Endothelial cell of umbilical vein (primary cell): Measurements from ENCODE around the gene ATXN1. TPM values are rescaled to one million over a fixed set of nuclear protein-coding genes. Genes with fewer than 3 reads are reported as not detected.

Source experiments
- BruUV-seq: library from RNA; stranded (reverse); fragments of 400-500 nt; replicated peaks from 2 replicates; lab custom pipeline; 2021; lab: Mats Ljungman, UMichigan
- CTCF ChIA-PET: fragments of 300-600, 350-600 bp; sonication (Branson Sonifier 250); formaldehyde crosslinking; loops from one replicate; lab custom pipeline; 2021; ENCODE audit warnings: antibody characterized with exemption, inconsistent platforms; lab: Charles Lee
- POLR2A ChIA-PET: fragments of 300-600, 350-600 bp; sonication (Branson Sonifier 250); formaldehyde crosslinking; loops from one replicate; lab custom pipeline; 2021; ENCODE audit warnings: antibody characterized with exemption, inconsistent platforms; lab: Charles Lee
- DNase-seq: peaks from one replicate; pipeline ENCODE4 v3.0.0-alpha.2; 2011; ENCODE audit warnings: low read depth, low spot score
- FAIRE-seq: peaks from 2 replicates; lab custom pipeline; 2011; peaks lifted over from hg19 to GRCh38; lab: Jason Lieb, UNC
- H2AFZ ChIP-seq: 2 replicates; pipeline ENCODE4 v1.6.0; 2012; ENCODE audit warnings: low read depth, low read length, control low read depth, inconsistent platforms
- H3K27ac ChIP-seq: 2 replicates; pipeline ENCODE4 v1.5.1; 2011; ENCODE audit warnings: low read depth, mild to moderate bottlenecking, control low read depth, low read length, moderate library complexity; ENCODE audit not compliant: insufficient read depth
- H3K27me3 ChIP-seq, 2 experiments: 2 replicates each; pipeline versions ENCODE4 v1.6.0 to v1.6.1; 2011; ENCODE audit warnings: low read length in 2 of 2, mixed read lengths in 1 of 2; ENCODE audit not compliant: control insufficient read depth in 2 of 2, insufficient read depth in 2 of 2
- H3K36me3 ChIP-seq, 2 experiments: 2 replicates in 1 of 2; 3 replicates in 1 of 2; pipeline ENCODE4 v1.5.1; 2011; ENCODE audit warnings: low read length in 2 of 2, mild to moderate bottlenecking in 1 of 2, moderate library complexity in 1 of 2; ENCODE audit not compliant: control insufficient read depth in 2 of 2, insufficient read depth in 2 of 2; ENCODE audit errors: extremely low read depth in 1 of 2
- H3K4me1 ChIP-seq: 3 replicates; pipeline ENCODE4 v1.5.1; 2011; ENCODE audit warnings: mild to moderate bottlenecking, low read length; ENCODE audit not compliant: control insufficient read depth, insufficient read depth; ENCODE audit errors: extremely low read depth
- H3K4me2 ChIP-seq: 2 replicates; pipeline ENCODE4 v1.6.1; 2011; ENCODE audit warnings: low read length, control low read depth, mixed read lengths; ENCODE audit not compliant: insufficient read depth
- H3K4me3 ChIP-seq, 3 experiments: fragments of 200-600 bp in 1 of 3; sonication (generic), shearing (Covaris generic) in 1 of 3; replicated peaks in 1 of 3; 2 replicates each; pipeline ENCODE4 v1.5.1; 2011 to 2016; ENCODE audit warnings: control low read depth in 3 of 3, low read length in 3 of 3, mild to moderate bottlenecking in 2 of 3, inconsistent platforms in 1 of 3, low read depth in 1 of 3, moderate library complexity in 1 of 3; ENCODE audit not compliant: insufficient read depth in 1 of 3
- H3K79me2 ChIP-seq: 2 replicates; pipeline ENCODE4 v1.6.0; 2012; ENCODE audit warnings: low read length, inconsistent platforms; ENCODE audit not compliant: control insufficient read depth, insufficient read depth
- H3K9ac ChIP-seq: replicated peaks from 2 replicates; pipeline ENCODE3; 2011; ENCODE audit warnings: low read length, control low read depth; ENCODE audit not compliant: insufficient read depth; ENCODE audit errors: extremely low read depth
- H3K9me1 ChIP-seq: replicated peaks from 3 replicates; pipeline ENCODE4 v1.6.0; 2011; ENCODE audit warnings: mild to moderate bottlenecking, low read length; ENCODE audit not compliant: control insufficient read depth, insufficient read depth; ENCODE audit errors: extremely low read depth
- H3K9me3 ChIP-seq: replicated peaks from 2 replicates; pipeline ENCODE4 v1.5.1; 2012; ENCODE audit warnings: low read length, inconsistent platforms; ENCODE audit not compliant: control insufficient read depth, insufficient read depth
- H4K20me1 ChIP-seq: replicated peaks from 2 replicates; pipeline ENCODE3; 2011; ENCODE audit warnings: mild to moderate bottlenecking, low read length; ENCODE audit not compliant: control insufficient read depth, insufficient read depth; ENCODE audit errors: extremely low read depth
- EZH2 ChIP-seq: IDR thresholded peaks from 2 replicates; pipeline ENCODE4 v1.6.1; 2012; ENCODE audit warnings: borderline replicate concordance, low read depth, mild to moderate bottlenecking, moderate library complexity, low read length, inconsistent platforms; ENCODE audit not compliant: severe bottlenecking
- FOS ChIP-seq: IDR thresholded peaks from 2 replicates; pipeline ENCODE4 v1.6.1; 2011; ENCODE audit warnings: mild to moderate bottlenecking, low read length, moderate library complexity, borderline replicate concordance; ENCODE audit not compliant: insufficient read depth
- GATA2 ChIP-seq: IDR thresholded peaks from 2 replicates; pipeline ENCODE4 v1.7.0; 2011; ENCODE audit warnings: low read depth, mild to moderate bottlenecking, moderate library complexity, mixed read lengths, low read length; ENCODE audit not compliant: insufficient read length, insufficient read depth
- JUN ChIP-seq: IDR thresholded peaks from 2 replicates; pipeline ENCODE4 v1.6.1; 2011; ENCODE audit warnings: borderline replicate concordance, low read depth; ENCODE audit not compliant: insufficient read length, insufficient read depth
- MAX ChIP-seq: IDR thresholded peaks from 2 replicates; pipeline ENCODE4 v1.6.1; 2011; ENCODE audit not compliant: insufficient read depth, insufficient read length
- MYC ChIP-seq: IDR thresholded peaks from one replicate; pipeline ENCODE4 v1.6.1; 2011; ENCODE audit warnings: mild to moderate bottlenecking, low read depth, low read length
- POLR2A ChIP-seq: IDR thresholded peaks from 2 replicates; pipeline ENCODE4 v1.6.1; 2012; ENCODE audit warnings: low read depth, mild to moderate bottlenecking, control low read depth, low read length
- POLR2AphosphoS5 ChIP-seq: IDR thresholded peaks from 2 replicates; pipeline ENCODE4 v1.6.1; 2012; ENCODE audit warnings: low read depth, mild to moderate bottlenecking, control low read depth, low read length, moderate library complexity; ENCODE audit not compliant: insufficient read depth
- dilution Hi-C: fragments of 300-500 bp; cut with MboI; formaldehyde crosslinking; loops from one replicate; pipeline ENCODE4 v1.15.0; 2019; ENCODE audit warnings: low sequenced_read_pairs; ENCODE audit not compliant: extremely low pct_ligation_motif_present
- intact Hi-C: fragments of 100-400 bp; cut with micrococcal nuclease; formaldehyde crosslinking; loops from one replicate; pipeline ENCODE4 v1.10.0; 2022
- polyA plus RNA-seq, 4 experiments: library from polyadenylated mRNA; depleted of rRNA in 3 of 4; stranded (reverse) in 3 of 4; unstranded in 1 of 4; fragments of >200 nt; gene quantifications; 2 replicates each; pipeline versions ENCODE4 v1.2.1 to v1.2.3, GENCODE V29; 2011 to 2012; ENCODE audit warnings: missing spikeins in 1 of 4
- total RNA-seq: library from RNA; stranded (reverse); gene quantifications from 2 replicates; pipeline ENCODE4 v1.2.3, GENCODE V29; 2021
- TF ChIP-seq, protein P1 (sequence below), 2 donors: IDR thresholded peaks; 1 replicate in 1 of 2; 2 replicates in 1 of 2; pipeline ENCODE4 v1.5.1; 2011; ENCODE audit warnings: low read length in 2 of 2, mild to moderate bottlenecking in 2 of 2, moderate library complexity in 2 of 2, control low read depth in 1 of 2, inconsistent platforms in 1 of 2, low read depth in 1 of 2; ENCODE audit not compliant: insufficient read depth in 1 of 2; ENCODE audit errors: extremely low read depth in 1 of 2

Gene ATXN1
- total and polyA plus RNA-seq, 2 donors (not counting 3 experiments of a cell fraction or from before 2014, with no cell fraction given), result 16.4 to 33.0 TPM

- ChIA-PET CTCF (no interaction called here), POLR2A (no interaction called here)
- no TSS peak for BruUV-seq
- dilution Hi-C loops (no loop called here), intact Hi-C loops (no loop called here)
- no peaks in the 10 kb centered on the region for H3K27me3 ChIP-seq
- H3K9me3 ChIP-seq, result no peaks in the 10 kb centered on the region
- DNase-seq (no peak), FAIRE-seq (no peak)
- no peaks in the 10 kb centered on the region for H4K20me1 ChIP-seq
- no peak overlapping the region for H3K9ac ChIP-seq
- H2AFZ ChIP-seq, result no peak overlapping the region
- H3K79me2 ChIP-seq, result no peaks in the 10 kb centered on the region
- no peak overlapping the region for H3K4me2 ChIP-seq
- no peak overlapping the region for H3K27ac ChIP-seq
- TF ChIP-seq EZH2, result no peak
- TF ChIP-seq POLR2AphosphoS5, result no peak
- TF ChIP-seq MYC, result no peak
- no peak for TF ChIP-seq GATA2
- TF ChIP-seq, protein P1, sequence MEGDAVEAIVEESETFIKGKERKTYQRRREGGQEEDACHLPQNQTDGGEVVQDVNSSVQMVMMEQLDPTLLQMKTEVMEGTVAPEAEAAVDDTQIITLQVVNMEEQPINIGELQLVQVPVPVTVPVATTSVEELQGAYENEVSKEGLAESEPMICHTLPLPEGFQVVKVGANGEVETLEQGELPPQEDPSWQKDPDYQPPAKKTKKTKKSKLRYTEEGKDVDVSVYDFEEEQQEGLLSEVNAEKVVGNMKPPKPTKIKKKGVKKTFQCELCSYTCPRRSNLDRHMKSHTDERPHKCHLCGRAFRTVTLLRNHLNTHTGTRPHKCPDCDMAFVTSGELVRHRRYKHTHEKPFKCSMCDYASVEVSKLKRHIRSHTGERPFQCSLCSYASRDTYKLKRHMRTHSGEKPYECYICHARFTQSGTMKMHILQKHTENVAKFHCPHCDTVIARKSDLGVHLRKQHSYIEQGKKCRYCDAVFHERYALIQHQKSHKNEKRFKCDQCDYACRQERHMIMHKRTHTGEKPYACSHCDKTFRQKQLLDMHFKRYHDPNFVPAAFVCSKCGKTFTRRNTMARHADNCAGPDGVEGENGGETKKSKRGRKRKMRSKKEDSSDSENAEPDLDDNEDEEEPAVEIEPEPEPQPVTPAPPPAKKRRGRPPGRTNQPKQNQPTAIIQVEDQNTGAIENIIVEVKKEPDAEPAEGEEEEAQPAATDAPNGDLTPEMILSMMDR (IDR thresholded peaks at IDR 0.05; ENCODE audit: extremely low read depth in 1 of 2, insufficient read depth in 1 of 2, low read depth in 1 of 2, low read length in 2 of 2), result no peak
- TF ChIP-seq POLR2A, result no peak
- TF ChIP-seq MAX, result no peak
- no peak for TF ChIP-seq FOS
- no peak for TF ChIP-seq JUN
- H3K4me3 ChIP-seq, result no peak overlapping the region
- no peaks in the 10 kb centered on the region for H3K4me1 ChIP-seq
- no peaks in the 10 kb centered on the region for H3K36me3 ChIP-seq
- H3K9me1 ChIP-seq, result no peaks in the 10 kb centered on the region
These were observed 135.7 kb downstream of the ATXN1 start for GRCh38 chr6:16625291-16626265.
